Cardiac septum (tissue), 1 donor: ENCODE data around the gene GPR68. TPM values are rescaled to one million over a fixed set of nuclear protein-coding genes. Genes with fewer than 3 reads are reported as not detected.
"Not testable (repeated sequence)": the region's sequence is repeated elsewhere in the genome, so short reads cannot be mapped to it uniquely, and the experiment has no call there.

ENCODE experiments used
- DNase-seq: peaks from one replicate; pipeline ENCODE4 v3.0.0-alpha.2; 2020; ENCODE audit warnings: low spot score
- intact Hi-C: fragments of 100-400 bp; cut with DNase I; formaldehyde crosslinking; loops from one replicate; pipeline ENCODE4 v1.14.0; 2022
- total RNA-seq: library from RNA; stranded (reverse); fragmentation: NEBNext Ultra II Directional; extraction: Animal tissue kit (Norgen Biotek cat#: 25700); gene quantifications from one replicate; pipeline ENCODE4 v1.2.1, GENCODE V29; 2021
- donor health status: DM: no; HTN: no; CAD: no.

Gene GPR68
- total RNA-seq, 1 donor from 2014 or later, result 3.4 TPM

- no peak for DNase-seq
- intact Hi-C loops, result no loop called here
Observed at GRCh38 chr14:91257328-91258010, 13.0 kb upstream of the GPR68 start.

- intact Hi-C loops, result no loop called here
- DNase-seq, result no peak
Observed at GRCh38 chr14:91256661-91257060, 12.2 kb upstream of the GPR68 start.

- intact Hi-C loops, result no loop called here
- no peak for DNase-seq
Observed at GRCh38 chr14:91255026-91255695, 10.7 kb upstream of the GPR68 start.

GRCh38 chr14:91254461-91254860 is 10.0 kb upstream of the GPR68 start:
- intact Hi-C loops, result no loop called here
- no peak for DNase-seq

GRCh38 chr14:91253795-91254323 is 9.4 kb upstream of the GPR68 start:
- DNase-seq, result no peak
- intact Hi-C loops, result no loop called here

- intact Hi-C loops, result no loop called here
- DNase-seq, result no peak
Observed at GRCh38 chr14:91252871-91253794, 8.6 kb upstream of the GPR68 start.

- intact Hi-C loops, result no loop called here
- no peak for DNase-seq
Observed at GRCh38 chr14:91250912-91251311, 6.4 kb upstream of the GPR68 start.

GRCh38 chr14:91249841-91250616 is 5.5 kb upstream of the GPR68 start:
- intact Hi-C loops, result no loop called here
- DNase-seq, result no peak

- intact Hi-C loops, result no loop called here
- no peak for DNase-seq
Observed at GRCh38 chr14:91246051-91246852, 1.7 kb upstream of the GPR68 start.

- intact Hi-C loops, result not testable (repeated sequence)
Observed at GRCh38 chr14:91245616-91246015, 1.1 kb upstream of the GPR68 start.

GRCh38 chr14:91245029-91245428 is 525 bp upstream of the GPR68 start:
- DNase-seq, result no peak
- intact Hi-C loops, result no loop called here

More at GRCh38 chr14:91245616-91246015, 1.1 kb upstream of the GPR68 start:
- not testable (repeated sequence) for DNase-seq

GRCh38 chr14:91243074-91243471 is 1.4 kb downstream of the GPR68 start:
- intact Hi-C loops, result no loop called here
- DNase-seq, result no peak

- intact Hi-C loops, result no loop called here
- no peak for DNase-seq
Observed at GRCh38 chr14:91242635-91243034, 1.9 kb downstream of the GPR68 start.

GRCh38 chr14:91241863-91242262 is 2.6 kb downstream of the GPR68 start:
- DNase-seq, result no peak
- intact Hi-C loops, result no loop called here

GRCh38 chr14:91238661-91239060 is 5.8 kb downstream of the GPR68 start:
- intact Hi-C loops, result no loop called here

GRCh38 chr14:91238085-91238484 is 6.4 kb downstream of the GPR68 start:
- intact Hi-C loops, result no loop called here
- no peak for DNase-seq

More at GRCh38 chr14:91238661-91239060, 5.8 kb downstream of the GPR68 start:
- DNase-seq, result no peak

- intact Hi-C loops, result no loop called here
- DNase-seq, result no peak
Observed at GRCh38 chr14:91237219-91237618, 7.3 kb downstream of the GPR68 start.

- DNase-seq, result no peak
- intact Hi-C loops, result no loop called here
Observed at GRCh38 chr14:91235841-91236240, 8.7 kb downstream of the GPR68 start.

- no peak for DNase-seq
- intact Hi-C loops, result no loop called here
Observed at GRCh38 chr14:91234791-91235114, 9.8 kb downstream of the GPR68 start.
